ENCODE results near the gene KCNAB3. TPM values are rescaled to one million over a fixed set of nuclear protein-coding genes. Genes with fewer than 3 reads are reported as not detected.
A peak's percentile ranks its signal among the peaks of the same experiment; 100 is the strongest.

The KCNAB3 gene
- total RNA-seq, 4 donors from 2014 or later, result 3.4 to 32.7 (median 19.5) TPM; not detected in 1

DNA sequence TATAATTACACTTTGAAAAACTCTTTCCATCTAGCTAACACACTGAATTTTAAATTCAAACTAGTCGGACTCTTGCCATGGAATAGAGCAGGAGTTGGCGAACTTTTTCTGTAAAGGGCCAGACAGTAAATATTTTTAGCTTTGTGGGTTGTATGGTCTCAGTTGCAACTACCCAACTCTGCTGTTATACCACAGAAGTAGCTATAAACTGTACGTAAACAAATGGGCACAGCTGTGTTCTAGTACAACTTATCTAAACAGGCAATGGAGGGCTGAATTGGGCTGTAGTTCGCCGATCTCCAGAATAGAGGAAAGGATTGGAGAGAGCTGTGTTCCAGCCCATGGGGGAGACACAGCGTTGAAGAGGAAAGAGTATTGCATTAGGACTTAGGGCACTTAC lies 11.1 kb upstream of the KCNAB3 start:
- no peaks in the 10 kb centered on the region for H3K27me3 ChIP-seq
- no peak for DNase-seq
- no peaks in the 10 kb centered on the region for H3K4me1 ChIP-seq
- intact Hi-C loops (cut with DNase I; ENCODE audit: low total_unique reads), result no loop called here
- no peak overlapping the region for H3K4me3 ChIP-seq
- TF ChIP-seq CTCF (IDR thresholded peaks at IDR 0.05) (no peak), POLR2A (IDR thresholded peaks at IDR 0.05) (no peak)
- no peaks in the 10 kb centered on the region for H3K36me3 ChIP-seq
- no peak overlapping the region for H3K27ac ChIP-seq
- no peaks in the 10 kb centered on the region for H3K9me3 ChIP-seq

- DNase-seq, result no peak
- H3K27me3 ChIP-seq, result no peaks in the 10 kb centered on the region
- no peaks in the 10 kb centered on the region for H3K36me3 ChIP-seq
- no peak overlapping the region for H3K4me3 ChIP-seq
- no peak overlapping the region for H3K27ac ChIP-seq
- no peak for TF ChIP-seq CTCF (IDR thresholded peaks at IDR 0.05)
- H3K9me3 ChIP-seq, result no peaks in the 10 kb centered on the region
- intact Hi-C loops (cut with DNase I; ENCODE audit: low total_unique reads), result no loop called here
- no peaks in the 10 kb centered on the region for H3K4me1 ChIP-seq
Measured at GRCh38 chr17:7940034-7940433, 10.4 kb upstream of the KCNAB3 start.

- intact Hi-C loops (cut with DNase I; ENCODE audit: low total_unique reads), result no loop called here
- Histone ChIP-seq H3K9me3 (no peaks in the 10 kb centered on the region), H3K36me3 (no peaks in the 10 kb centered on the region), H3K27me3 (no peaks in the 10 kb centered on the region), H3K27ac (no peak overlapping the region), H3K4me3 (no peak overlapping the region), H3K4me1 (peaks cover 0 to 10% of the 10 kb centered on the region in 2 donors)
- TF ChIP-seq POLR2A (IDR thresholded peaks at IDR 0.05) (no peak), CTCF (IDR thresholded peaks at IDR 0.05) (no peak)
- no peak for DNase-seq
Measured at GRCh38 chr17:7935859-7936258, 6.2 kb upstream of the KCNAB3 start.

DNA sequence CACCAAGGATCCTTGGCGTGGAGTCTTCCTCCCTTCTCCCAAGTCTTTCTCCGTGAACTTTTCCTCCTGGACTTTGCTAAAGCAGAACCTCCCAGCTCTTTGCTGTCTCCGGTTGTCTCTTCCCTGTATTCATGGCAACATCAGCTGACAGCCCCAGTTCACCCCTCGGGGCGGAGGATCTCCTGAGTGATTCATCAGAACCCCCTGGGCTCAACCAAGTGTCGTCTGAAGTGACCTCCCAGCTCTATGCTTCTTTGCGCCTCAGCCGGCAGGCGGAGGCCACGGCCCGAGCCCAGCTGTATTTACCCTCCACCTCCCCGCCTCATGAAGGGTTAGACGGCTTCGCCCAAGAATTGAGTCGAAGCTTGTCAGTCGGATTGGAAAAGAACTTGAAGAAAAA lies 3.3 kb upstream of the KCNAB3 start:
- H3K27ac ChIP-seq, result peak overlapping the region; percentile 86 to 87

GRCh38 chr17:7932483-7932891 lies 2.8 kb upstream of the KCNAB3 start:
- Histone ChIP-seq H3K36me3 (no peaks in the 10 kb centered on the region), H3K4me3 (peak overlapping the region; percentile 70 to 83), H3K9me3 (no peaks in the 10 kb centered on the region), H3K27ac (peak overlapping the region; percentile 86 to 87), H3K4me1 (peaks cover 0 to 17% of the 10 kb centered on the region in 2 donors), H3K27me3 (no peaks in the 10 kb centered on the region)
- intact Hi-C loops (cut with DNase I; ENCODE audit: low total_unique reads), result no loop called here
- peak; percentile 34 to 46 for DNase-seq
- TF ChIP-seq POLR2A (IDR thresholded peaks at IDR 0.05) (no peak), CTCF (IDR thresholded peaks at IDR 0.05) (no peak)

More for the DNA sequence above, 3.3 kb upstream of the KCNAB3 start:
- no peaks in the 10 kb centered on the region for H3K36me3 ChIP-seq
- intact Hi-C loops (cut with DNase I; ENCODE audit: low total_unique reads), result no loop called here
- H3K4me3 ChIP-seq, result peak overlapping the region; percentile 70 to 83
- peak; percentile 45 to 53 for DNase-seq
- no peaks in the 10 kb centered on the region for H3K27me3 ChIP-seq
- peaks cover 0 to 17% of the 10 kb centered on the region in 2 donors for H3K4me1 ChIP-seq
- H3K9me3 ChIP-seq, result no peaks in the 10 kb centered on the region
- TF ChIP-seq CTCF (IDR thresholded peaks at IDR 0.05) (peak in 2 of 4 experiments; percentile 10 to 27), POLR2A (IDR thresholded peaks at IDR 0.05) (no peak)
